Measurements from ENCODE around the gene WDR37. TPM values are rescaled to one million over a fixed set of nuclear protein-coding genes. Genes with fewer than 3 reads are reported as not detected.

WDR37 gene
- total and polyA plus RNA-seq, 2 donors from 2014 or later = 6.0 to 23.5 TPM

DNA sequence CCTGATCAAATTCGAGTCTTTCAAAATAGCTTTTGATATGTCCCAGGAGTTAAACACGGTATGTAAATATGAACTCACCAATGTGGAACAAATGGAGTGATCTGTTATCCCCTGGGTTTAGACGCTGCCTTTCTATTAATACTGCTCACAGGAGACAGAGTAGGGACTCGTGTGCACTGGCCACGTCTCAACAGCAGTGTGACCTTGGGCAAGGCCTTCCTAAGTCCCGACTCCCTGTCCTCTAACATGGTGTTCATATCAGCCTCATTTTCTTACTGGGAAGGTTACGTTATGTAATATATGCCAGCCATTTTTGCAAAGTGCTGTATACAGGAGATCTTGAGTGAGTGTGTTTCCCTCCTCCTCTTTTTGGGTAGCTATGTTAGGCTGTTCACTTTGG, 1.8 kb downstream of the WDR37 start:
- Histone ChIP-seq H3K27ac (ENCODE audit: low read depth in 2 of 2, low read length in 2 of 2) (peak overlapping the region in 1 of 2 donors; percentile 4), H3K27me3 (ENCODE audit: control insufficient read depth, insufficient read depth, low read length) (no peaks in the 10 kb centered on the region), H3K4me1 (ENCODE audit: control insufficient read depth in 2 of 3, insufficient read depth in 2 of 3, low read depth in 1 of 3, low read length in 3 of 3) (peaks cover 0 to 23% (median 11%) of the 10 kb centered on the region in 3 donors), H3K4me3 (ENCODE audit: low read length in 3 of 3) (peak overlapping the region in 2 of 3 donors; percentile 86 to 98), H3K36me3 (ENCODE audit: control insufficient read depth in 2 of 3, insufficient read depth in 3 of 3, low read length in 3 of 3) (no peaks in the 10 kb centered on the region), H3K9ac (ENCODE audit: low read length in 3 of 3) (no peak overlapping the region), H3K9me3 (ENCODE audit: control insufficient read depth in 2 of 3, insufficient read depth in 1 of 3, low read length in 3 of 3) (no peaks in the 10 kb centered on the region)
- intact Hi-C loops (cut with DNase I) = no loop called here
- no peak for DNase-seq
- FAIRE-seq = no peak
- TF ChIP-seq, protein P1, sequence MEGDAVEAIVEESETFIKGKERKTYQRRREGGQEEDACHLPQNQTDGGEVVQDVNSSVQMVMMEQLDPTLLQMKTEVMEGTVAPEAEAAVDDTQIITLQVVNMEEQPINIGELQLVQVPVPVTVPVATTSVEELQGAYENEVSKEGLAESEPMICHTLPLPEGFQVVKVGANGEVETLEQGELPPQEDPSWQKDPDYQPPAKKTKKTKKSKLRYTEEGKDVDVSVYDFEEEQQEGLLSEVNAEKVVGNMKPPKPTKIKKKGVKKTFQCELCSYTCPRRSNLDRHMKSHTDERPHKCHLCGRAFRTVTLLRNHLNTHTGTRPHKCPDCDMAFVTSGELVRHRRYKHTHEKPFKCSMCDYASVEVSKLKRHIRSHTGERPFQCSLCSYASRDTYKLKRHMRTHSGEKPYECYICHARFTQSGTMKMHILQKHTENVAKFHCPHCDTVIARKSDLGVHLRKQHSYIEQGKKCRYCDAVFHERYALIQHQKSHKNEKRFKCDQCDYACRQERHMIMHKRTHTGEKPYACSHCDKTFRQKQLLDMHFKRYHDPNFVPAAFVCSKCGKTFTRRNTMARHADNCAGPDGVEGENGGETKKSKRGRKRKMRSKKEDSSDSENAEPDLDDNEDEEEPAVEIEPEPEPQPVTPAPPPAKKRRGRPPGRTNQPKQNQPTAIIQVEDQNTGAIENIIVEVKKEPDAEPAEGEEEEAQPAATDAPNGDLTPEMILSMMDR (IDR thresholded peaks at IDR 0.05; ENCODE audit: borderline replicate concordance, extremely low read depth, insufficient read depth) = no peak

DNA sequence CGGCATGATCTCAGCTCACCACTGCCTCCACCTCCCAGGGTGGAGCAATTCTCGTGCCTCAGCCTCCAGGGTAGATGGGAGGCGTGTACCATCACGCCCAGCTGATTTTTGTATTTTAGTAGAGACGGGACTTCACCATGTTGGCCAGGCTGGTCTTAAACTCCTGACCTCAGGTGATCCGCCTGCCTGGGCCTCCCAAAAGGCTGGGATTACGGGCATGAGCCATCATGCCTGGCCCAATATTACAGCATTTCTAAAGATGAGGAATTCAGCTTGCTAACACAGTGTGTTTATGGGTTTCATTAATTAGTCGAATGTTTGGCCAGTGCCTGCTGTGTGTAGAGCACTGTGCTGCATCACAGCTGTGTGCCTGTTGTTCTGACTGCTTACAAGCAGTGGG, 3.7 kb downstream of the WDR37 start:
- Histone ChIP-seq H3K9ac (ENCODE audit: low read length in 3 of 3) (no peak overlapping the region), H3K4me3 (ENCODE audit: low read length in 3 of 3) (no peak overlapping the region), H3K27me3 (ENCODE audit: control insufficient read depth, insufficient read depth, low read length) (no peaks in the 10 kb centered on the region), H3K4me1 (ENCODE audit: control insufficient read depth in 2 of 3, insufficient read depth in 2 of 3, low read depth in 1 of 3, low read length in 3 of 3) (peaks cover 0 to 17% (median 5%) of the 10 kb centered on the region in 3 donors), H3K36me3 (ENCODE audit: control insufficient read depth in 2 of 3, insufficient read depth in 3 of 3, low read length in 3 of 3) (peaks cover 0 to 3% (median 0%) of the 10 kb centered on the region in 3 donors), H3K27ac (ENCODE audit: low read depth in 2 of 2, low read length in 2 of 2) (no peak overlapping the region), H3K9me3 (ENCODE audit: control insufficient read depth in 2 of 3, insufficient read depth in 1 of 3, low read length in 3 of 3) (no peaks in the 10 kb centered on the region)
- FAIRE-seq (no peak), DNase-seq (no peak)
- intact Hi-C loops (cut with DNase I) = no loop called here
- TF ChIP-seq, protein P1 (IDR thresholded peaks at IDR 0.05; ENCODE audit: borderline replicate concordance, extremely low read depth, insufficient read depth) = no peak

DNA sequence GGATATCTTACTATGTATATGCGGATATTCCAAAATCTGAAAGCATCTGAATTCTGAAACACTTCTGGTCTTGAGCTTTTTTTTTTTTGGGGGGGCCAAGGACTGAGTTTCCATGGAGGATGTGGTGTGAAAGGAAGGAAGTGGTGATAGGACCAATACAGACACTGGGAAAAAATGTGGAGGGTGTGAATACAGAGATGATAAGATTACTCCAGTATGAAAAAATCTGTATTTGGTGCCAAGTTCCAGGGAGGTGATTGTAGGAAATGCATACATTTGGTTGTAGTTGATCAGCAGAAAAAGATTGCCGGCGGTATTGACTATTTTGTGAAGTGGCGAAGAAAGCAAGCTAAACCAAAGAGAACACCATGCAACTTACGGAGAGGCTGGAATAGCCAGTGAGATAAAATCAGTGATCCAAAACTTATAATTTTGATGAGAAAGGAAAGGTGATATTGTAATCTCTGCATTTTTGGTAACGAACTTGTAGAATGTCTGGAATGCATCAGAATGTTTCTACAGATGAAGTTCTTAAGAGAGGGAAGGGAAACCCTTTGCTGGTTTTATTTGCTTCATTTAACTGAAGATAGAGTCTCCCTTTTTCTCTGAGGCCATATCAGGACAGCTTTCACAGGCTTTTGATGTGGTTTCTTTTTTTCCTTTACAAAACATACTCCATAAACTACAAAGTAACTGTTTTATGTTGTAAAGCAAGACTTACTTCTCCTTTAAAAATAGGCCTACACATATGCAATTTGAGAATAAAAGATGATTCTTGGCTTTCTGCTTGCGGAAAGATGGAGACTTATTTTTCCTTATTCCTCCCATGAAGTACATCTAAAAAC, 6.0 kb downstream of the WDR37 start:
- Histone ChIP-seq H3K27me3 (ENCODE audit: control insufficient read depth, insufficient read depth, low read length) (no peaks in the 10 kb centered on the region), H3K4me3 (ENCODE audit: low read length in 3 of 3) (no peak overlapping the region), H3K9ac (ENCODE audit: low read length in 3 of 3) (no peak overlapping the region), H3K27ac (ENCODE audit: low read depth in 2 of 2, low read length in 2 of 2) (no peak overlapping the region), H3K36me3 (ENCODE audit: control insufficient read depth in 2 of 3, insufficient read depth in 3 of 3, low read length in 3 of 3) (peaks cover 0 to 3% (median 0%) of the 10 kb centered on the region in 3 donors), H3K4me1 (ENCODE audit: control insufficient read depth in 2 of 3, insufficient read depth in 2 of 3, low read depth in 1 of 3, low read length in 3 of 3) (peaks cover 0 to 11% (median 3%) of the 10 kb centered on the region in 3 donors), H3K9me3 (ENCODE audit: control insufficient read depth in 2 of 3, insufficient read depth in 1 of 3, low read length in 3 of 3) (no peaks in the 10 kb centered on the region)
- FAIRE-seq = no peak
- intact Hi-C loops (cut with DNase I) = no loop called here
- TF ChIP-seq, protein P1 (IDR thresholded peaks at IDR 0.05; ENCODE audit: borderline replicate concordance, extremely low read depth, insufficient read depth) = no peak
- no peak for DNase-seq

All from kidney (tissue), 14 donors.